Measurements from ENCODE around the gene CDIPT. TPM values are rescaled to one million over a fixed set of nuclear protein-coding genes. Genes with fewer than 3 reads are reported as not detected.

The CDIPT gene
- total RNA-seq, 1 donor from 2014 or later, result 88.1 TPM

- Histone ChIP-seq H3K4me1 (ENCODE audit: insufficient read depth, low read length) (peaks cover 7% of the 10 kb centered on the region), H3K9ac (ENCODE audit: low read length) (no peak overlapping the region), H3K27me3 (ENCODE audit: insufficient read depth, low read length) (no peaks in the 10 kb centered on the region), H3K4me2 (ENCODE audit: low read length) (no peak overlapping the region), H3K79me2 (ENCODE audit: insufficient read depth, low read length) (peaks cover 15% of the 10 kb centered on the region), H4K20me1 (ENCODE audit: insufficient read depth, low read length) (no peaks in the 10 kb centered on the region), H2AFZ (ENCODE audit: low read depth, low read length) (peak overlapping the region; percentile 18), H3K36me3 (ENCODE audit: insufficient read depth, low read length) (peaks cover 10% of the 10 kb centered on the region), H3K9me3 (ENCODE audit: insufficient read depth, low read depth, low read length) (no peaks in the 10 kb centered on the region), H3K4me3 (ENCODE audit: insufficient read depth, low read depth, low read length) (no peak overlapping the region), H3K27ac (ENCODE audit: low read depth, low read length) (no peak overlapping the region)
- Mint-ChIP-seq H3K36me3 (ENCODE audit: low read depth, unreplicated experiment) (peaks cover 12% of the 10 kb centered on the region), H3K27me3 (ENCODE audit: low read depth, unreplicated experiment) (peaks cover 5% of the 10 kb centered on the region), H3K27ac (ENCODE audit: unreplicated experiment) (no peak overlapping the region), H3K9me3 (ENCODE audit: unreplicated experiment) (no peaks in the 10 kb centered on the region), H3K4me1 (ENCODE audit: low read depth, unreplicated experiment) (peaks cover 4% of the 10 kb centered on the region), H3K4me3 (ENCODE audit: unreplicated experiment) (no peak overlapping the region)
- TF ChIP-seq CTCF (IDR thresholded peaks at IDR 0.05; ENCODE audit: insufficient read depth, low read depth, low read length) (no peak), EZH2 (IDR thresholded peaks at IDR 0.05; ENCODE audit: insufficient read depth, low read length) (no peak)
- DNase-seq (ENCODE audit: low read depth), result no peak
- FAIRE-seq, result no peak
Measured at GRCh38 chr16:29864205-29864604, 1.2 kb upstream of the CDIPT start.

GRCh38 chr16:29863669-29863984, 601 bp upstream of the CDIPT start:
- Mint-ChIP-seq H3K27me3 (ENCODE audit: low read depth, unreplicated experiment) (peaks cover 5% of the 10 kb centered on the region), H3K9me3 (ENCODE audit: unreplicated experiment) (no peaks in the 10 kb centered on the region), H3K4me1 (ENCODE audit: low read depth, unreplicated experiment) (peaks cover 4% of the 10 kb centered on the region), H3K36me3 (ENCODE audit: low read depth, unreplicated experiment) (peaks cover 12% of the 10 kb centered on the region), H3K4me3 (ENCODE audit: unreplicated experiment) (peak overlapping the region; percentile 99), H3K27ac (ENCODE audit: unreplicated experiment) (no peak overlapping the region)
- Histone ChIP-seq H4K20me1 (ENCODE audit: insufficient read depth, low read length) (no peaks in the 10 kb centered on the region), H3K79me2 (ENCODE audit: insufficient read depth, low read length) (peaks cover 15% of the 10 kb centered on the region), H3K9me3 (ENCODE audit: insufficient read depth, low read depth, low read length) (no peaks in the 10 kb centered on the region), H3K36me3 (ENCODE audit: insufficient read depth, low read length) (peaks cover 12% of the 10 kb centered on the region), H3K4me1 (ENCODE audit: insufficient read depth, low read length) (peaks cover 7% of the 10 kb centered on the region), H3K27ac (ENCODE audit: low read depth, low read length) (peak overlapping the region; percentile 98), H3K9ac (ENCODE audit: low read length) (no peak overlapping the region), H2AFZ (ENCODE audit: low read depth, low read length) (peak overlapping the region; percentile 82), H3K4me3 (ENCODE audit: insufficient read depth, low read depth, low read length) (no peak overlapping the region), H3K27me3 (ENCODE audit: insufficient read depth, low read length) (no peaks in the 10 kb centered on the region), H3K4me2 (ENCODE audit: low read length) (peak overlapping the region; percentile 99)
- TF ChIP-seq EZH2 (IDR thresholded peaks at IDR 0.05; ENCODE audit: insufficient read depth, low read length) (no peak), CTCF (IDR thresholded peaks at IDR 0.05; ENCODE audit: insufficient read depth, low read depth, low read length) (no peak)
- FAIRE-seq (no peak), DNase-seq (ENCODE audit: low read depth) (no peak)

- Histone ChIP-seq H2AFZ (ENCODE audit: low read depth, low read length) (peak overlapping the region; percentile 82), H3K4me1 (ENCODE audit: insufficient read depth, low read length) (peaks cover 7% of the 10 kb centered on the region), H3K79me2 (ENCODE audit: insufficient read depth, low read length) (peaks cover 15% of the 10 kb centered on the region), H3K4me2 (ENCODE audit: low read length) (peak overlapping the region; percentile 99), H3K27ac (ENCODE audit: low read depth, low read length) (peak overlapping the region; percentile 98), H3K9me3 (ENCODE audit: insufficient read depth, low read depth, low read length) (no peaks in the 10 kb centered on the region), H3K27me3 (ENCODE audit: insufficient read depth, low read length) (no peaks in the 10 kb centered on the region), H3K4me3 (ENCODE audit: insufficient read depth, low read depth, low read length) (peak overlapping the region; percentile 66), H3K36me3 (ENCODE audit: insufficient read depth, low read length) (peaks cover 14% of the 10 kb centered on the region), H4K20me1 (ENCODE audit: insufficient read depth, low read length) (no peaks in the 10 kb centered on the region), H3K9ac (ENCODE audit: low read length) (peak overlapping the region; percentile 88)
- no peak for FAIRE-seq
- no peak for DNase-seq (ENCODE audit: low read depth)
- H3K27me3 Mint-ChIP-seq (ENCODE audit: low read depth, unreplicated experiment), result no peaks in the 10 kb centered on the region
- H3K4me1 Mint-ChIP-seq (ENCODE audit: low read depth, unreplicated experiment), result peaks cover 6% of the 10 kb centered on the region
- TF ChIP-seq EZH2 (IDR thresholded peaks at IDR 0.05; ENCODE audit: insufficient read depth, low read length) (no peak), CTCF (IDR thresholded peaks at IDR 0.05; ENCODE audit: insufficient read depth, low read depth, low read length) (no peak)
- no peaks in the 10 kb centered on the region for H3K9me3 Mint-ChIP-seq (ENCODE audit: unreplicated experiment)
- peak overlapping the region; percentile 99 for H3K4me3 Mint-ChIP-seq (ENCODE audit: unreplicated experiment)
- peak overlapping the region; percentile 98 for H3K27ac Mint-ChIP-seq (ENCODE audit: unreplicated experiment)
- H3K36me3 Mint-ChIP-seq (ENCODE audit: low read depth, unreplicated experiment), result peaks cover 15% of the 10 kb centered on the region
Measured at GRCh38 chr16:29862383-29862883, 593 bp downstream of the CDIPT start.
